Effector memory CD4-positive, alpha-beta T cell (primary cell): ENCODE results near the gene NPIPA5.
"Not testable (repeated sequence)": the region's sequence is repeated elsewhere in the genome, so short reads cannot be mapped to it uniquely, and the experiment has no call there.

Source experiments
- DNase-seq, 3 donors: peaks; one replicate each; pipeline ENCODE4 v3.0.0-alpha.2; 2020
- H3K27ac ChIP-seq: 2 replicates; pipeline ENCODE4 v1.7.0; 2013; ENCODE audit warnings: mild to moderate bottlenecking, low read length, moderate library complexity; ENCODE audit not compliant: insufficient read depth, poor library complexity, severe bottlenecking
- H3K27me3 ChIP-seq: replicated peaks from 2 replicates; pipeline ENCODE4 v1.7.0; 2013; ENCODE audit warnings: mild to moderate bottlenecking, low read length; ENCODE audit not compliant: insufficient read depth, control insufficient read depth, poor library complexity, severe bottlenecking
- H3K36me3 ChIP-seq: 2 replicates; pipeline ENCODE4 v1.7.0; 2013; ENCODE audit warnings: mild to moderate bottlenecking, low read length, moderate library complexity; ENCODE audit not compliant: control insufficient read depth, insufficient read depth
- H3K4me1 ChIP-seq: 2 replicates; pipeline ENCODE4 v1.7.0; 2013; ENCODE audit warnings: low read length, mild to moderate bottlenecking; ENCODE audit not compliant: control insufficient read depth, insufficient read depth, poor library complexity, severe bottlenecking
- H3K4me3 ChIP-seq: 2 replicates; pipeline ENCODE4 v1.7.0; 2013; ENCODE audit warnings: low read length, low read depth, mild to moderate bottlenecking; ENCODE audit not compliant: insufficient read depth, poor library complexity, severe bottlenecking
- H3K9me3 ChIP-seq: 2 replicates; pipeline ENCODE4 v1.7.0; 2013; ENCODE audit warnings: mild to moderate bottlenecking, low read length, moderate library complexity; ENCODE audit not compliant: control insufficient read depth

The NPIPA5 gene

DNA sequence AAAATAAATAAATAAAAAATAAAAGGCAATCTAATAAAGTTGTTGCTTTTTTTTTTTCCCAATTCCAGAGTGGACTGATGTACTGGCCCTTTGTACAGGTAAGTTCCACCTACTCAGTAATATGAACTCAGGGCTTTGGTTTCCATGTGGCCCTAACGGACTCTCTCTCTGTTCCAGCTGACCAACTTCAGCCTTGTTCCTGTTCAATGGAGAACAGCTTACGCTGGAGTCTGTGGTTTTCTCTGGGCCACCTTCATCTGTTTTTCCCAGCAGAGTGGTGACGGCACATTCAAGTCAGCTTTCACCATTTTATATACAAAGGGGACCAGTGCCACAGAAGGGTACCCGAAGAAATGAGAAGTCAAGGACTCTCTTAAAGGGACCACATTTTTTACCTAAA is 29.7 kb upstream of the NPIPA5 start:
- H3K27me3 ChIP-seq, H3K4me3 ChIP-seq, H3K9me3 ChIP-seq, H3K27ac ChIP-seq, H3K4me1 ChIP-seq, H3K36me3 ChIP-seq, DNase-seq: not testable (repeated sequence)

DNA sequence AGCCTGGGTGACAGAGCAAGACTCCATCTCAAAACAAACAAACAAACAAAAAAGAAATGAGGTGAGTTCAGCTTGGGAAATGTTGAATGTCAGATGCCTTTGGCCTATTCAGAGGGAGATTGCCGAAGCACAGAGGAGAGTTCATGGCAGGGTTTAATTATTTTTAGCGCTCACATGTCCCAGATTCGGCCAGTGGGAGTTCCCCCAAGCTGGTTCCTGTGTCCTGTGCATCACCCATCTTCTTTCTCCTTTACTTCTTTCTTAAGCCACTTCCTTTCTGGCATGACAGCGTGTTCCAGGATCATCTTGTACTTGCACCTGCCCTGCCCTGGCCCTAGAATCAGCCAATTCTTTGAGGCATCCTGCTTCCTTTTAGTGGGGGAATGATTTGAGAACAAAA is 26.7 kb upstream of the NPIPA5 start:
- Histone ChIP-seq H3K27ac (no peak overlapping the region), H3K36me3 (no peaks in the 10 kb centered on the region), H3K4me3 (no peak overlapping the region), H3K9me3 (no peaks in the 10 kb centered on the region), H3K4me1 (no peaks in the 10 kb centered on the region), H3K27me3 (no peaks in the 10 kb centered on the region)
- no peak for DNase-seq

DNA sequence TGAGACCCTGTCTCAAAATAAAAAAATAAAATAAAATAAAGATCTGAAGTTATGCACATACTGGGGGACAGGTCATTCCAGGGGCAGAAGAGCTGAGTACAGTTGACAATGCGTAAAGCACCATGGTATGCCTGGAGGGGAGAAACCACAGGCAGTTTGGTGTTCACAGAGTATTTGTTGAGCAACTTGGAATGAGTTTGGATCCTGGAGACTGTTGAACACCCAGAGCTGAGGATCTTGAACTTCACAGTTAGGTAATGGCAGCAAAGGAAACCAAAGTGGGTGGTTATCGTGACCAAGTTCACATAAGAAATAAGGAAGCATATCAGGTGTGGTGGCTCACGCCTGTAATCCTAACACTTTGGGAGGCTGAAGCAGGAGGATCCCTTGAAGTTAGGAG is 26.0 kb upstream of the NPIPA5 start:
- not testable (repeated sequence) for H3K9me3 ChIP-seq, DNase-seq, H3K27ac ChIP-seq, H3K36me3 ChIP-seq, H3K4me3 ChIP-seq, H3K4me1 ChIP-seq, H3K27me3 ChIP-seq

GRCh38 chr16:15403392-15403995 is 25.4 kb upstream of the NPIPA5 start:
- no peaks in the 10 kb centered on the region for H3K36me3 ChIP-seq
- H3K9me3 ChIP-seq, result no peaks in the 10 kb centered on the region
- H3K27ac ChIP-seq, result no peak overlapping the region
- DNase-seq, result no peak
- no peak overlapping the region for H3K4me3 ChIP-seq
- H3K4me1 ChIP-seq, result no peaks in the 10 kb centered on the region
- H3K27me3 ChIP-seq, result no peaks in the 10 kb centered on the region

DNA sequence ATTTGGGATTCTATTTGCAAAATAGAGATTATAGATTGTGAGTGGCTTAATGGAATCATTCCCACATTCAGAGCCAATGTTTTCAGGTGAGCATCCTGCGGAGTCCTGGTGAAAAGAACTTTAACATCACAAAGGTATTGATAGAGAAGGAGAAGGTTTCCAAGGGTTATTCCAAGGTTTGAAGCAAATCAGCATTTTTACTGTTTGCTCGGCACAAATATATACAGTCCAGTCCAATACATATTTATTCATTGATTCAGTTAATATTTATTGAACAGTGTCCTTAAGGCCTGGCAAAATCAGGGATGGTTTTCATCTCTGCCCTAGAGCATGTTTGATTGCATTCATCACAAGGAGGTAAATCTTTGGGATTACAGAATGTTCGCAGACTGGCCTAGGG is 23.9 kb upstream of the NPIPA5 start:
- Histone ChIP-seq H3K9me3 (no peaks in the 10 kb centered on the region), H3K4me1 (no peaks in the 10 kb centered on the region), H3K27ac (no peak overlapping the region), H3K36me3 (no peaks in the 10 kb centered on the region), H3K4me3 (no peak overlapping the region), H3K27me3 (no peaks in the 10 kb centered on the region)
- DNase-seq, result no peak

DNA sequence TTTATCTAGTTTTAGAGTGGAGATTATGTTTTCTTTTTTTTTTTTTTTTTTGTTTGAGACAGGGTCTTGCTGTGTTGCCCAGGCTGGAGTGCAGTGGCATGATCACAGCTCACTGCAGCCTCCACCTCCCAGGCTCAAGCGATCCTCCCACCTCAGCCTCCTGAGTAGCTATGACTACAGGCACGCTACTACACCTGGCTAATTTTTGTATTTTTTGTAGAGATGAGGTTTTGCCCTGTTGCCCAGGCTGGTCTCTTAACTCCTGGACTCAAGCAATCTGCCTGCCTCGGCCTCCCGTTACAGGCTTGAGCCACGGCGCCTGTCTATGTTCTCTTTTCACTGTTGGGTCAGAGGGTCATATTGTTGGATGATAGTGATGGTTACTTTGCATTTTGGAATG is 22.2 kb upstream of the NPIPA5 start:
- H3K27ac ChIP-seq, H3K9me3 ChIP-seq, H3K4me3 ChIP-seq, H3K4me1 ChIP-seq, H3K36me3 ChIP-seq, DNase-seq, H3K27me3 ChIP-seq: not testable (repeated sequence)

- H3K9me3 ChIP-seq, result no peaks in the 10 kb centered on the region
- H3K4me1 ChIP-seq, result no peaks in the 10 kb centered on the region
- H3K4me3 ChIP-seq, result no peak overlapping the region
Measured at GRCh38 chr16:15399317-15399716, 21.2 kb upstream of the NPIPA5 start.

DNA sequence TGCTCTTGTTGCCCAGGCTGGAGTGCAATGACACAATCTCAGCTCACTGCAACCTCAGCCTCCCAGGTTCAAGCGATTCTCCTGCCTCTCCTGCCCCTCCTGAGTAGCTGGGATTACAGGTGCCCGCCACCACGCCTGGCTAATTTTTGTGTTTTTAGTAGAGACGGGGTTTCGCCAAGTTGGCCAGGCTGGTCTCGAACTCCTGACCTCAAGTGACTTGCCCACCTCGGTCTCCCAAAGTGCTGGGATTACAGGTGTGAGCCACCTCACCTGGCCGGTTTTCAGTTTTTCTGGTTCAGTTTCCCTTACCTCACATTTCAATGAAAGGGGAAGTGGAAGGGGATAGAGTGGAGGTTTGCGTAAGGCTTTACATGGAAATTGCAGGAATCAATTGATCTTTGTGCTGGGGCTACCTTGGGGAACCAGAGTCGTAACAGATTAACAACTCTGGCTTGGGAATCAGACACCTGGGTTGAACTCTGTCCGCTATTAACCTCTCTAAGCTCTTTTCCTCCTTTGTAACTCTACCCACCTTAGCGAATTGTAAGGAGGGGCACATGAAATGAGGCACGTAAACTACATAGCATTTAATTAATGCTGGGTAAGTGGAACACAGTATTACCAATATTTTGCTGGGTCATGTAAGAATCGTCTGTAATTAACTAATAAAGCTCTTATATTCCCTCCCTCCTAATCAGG is 20.7 kb upstream of the NPIPA5 start:
- no peak for DNase-seq
- H3K4me3 ChIP-seq, result no peak overlapping the region
- no peak overlapping the region for H3K27ac ChIP-seq
- H3K9me3 ChIP-seq, result no peaks in the 10 kb centered on the region
- H3K4me1 ChIP-seq, result no peaks in the 10 kb centered on the region
- H3K36me3 ChIP-seq, result no peaks in the 10 kb centered on the region
- H3K27me3 ChIP-seq, result no peaks in the 10 kb centered on the region

More at GRCh38 chr16:15399317-15399716, 21.2 kb upstream of the NPIPA5 start:
- Histone ChIP-seq H3K27ac (no peak overlapping the region), H3K27me3 (no peaks in the 10 kb centered on the region), H3K36me3 (no peaks in the 10 kb centered on the region)
- DNase-seq, result no peak

- no peaks in the 10 kb centered on the region for H3K4me1 ChIP-seq
- no peak overlapping the region for H3K4me3 ChIP-seq
- no peaks in the 10 kb centered on the region for H3K36me3 ChIP-seq
- no peak overlapping the region for H3K27ac ChIP-seq
- H3K27me3 ChIP-seq, result no peaks in the 10 kb centered on the region
- no peaks in the 10 kb centered on the region for H3K9me3 ChIP-seq
- no peak for DNase-seq
Measured at GRCh38 chr16:15396948-15397594, 19.0 kb upstream of the NPIPA5 start.

DNA sequence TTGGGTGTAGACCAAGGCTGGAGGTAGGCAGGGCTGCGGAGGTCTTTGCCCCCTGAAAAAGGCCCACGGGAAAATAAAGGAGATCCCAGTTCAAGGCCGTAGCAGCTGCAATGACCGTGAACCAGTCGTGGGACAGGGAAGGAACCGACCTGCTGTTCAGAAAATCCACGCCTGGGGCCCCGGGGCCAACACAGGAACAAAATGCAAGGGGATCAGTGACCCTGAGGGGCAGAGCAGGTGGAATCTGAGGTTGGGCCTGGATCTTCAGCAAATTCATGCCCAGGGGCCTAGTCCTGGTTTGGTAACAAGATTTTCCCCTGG is 18.4 kb upstream of the NPIPA5 start:
- not testable (repeated sequence) for H3K4me3 ChIP-seq, DNase-seq, H3K27ac ChIP-seq, H3K27me3 ChIP-seq, H3K9me3 ChIP-seq, H3K36me3 ChIP-seq, H3K4me1 ChIP-seq
